Dendritic cell treated with granulocyte-macrophage colony-stimulating factor and Interleukin-4, amounts not matched to agents 40 ng/mL and 50 ng/mL, for 4 days (primary cell): Measurements from ENCODE around the gene ARID3B.
A peak's percentile ranks its signal among the peaks of the same experiment; 100 is the strongest.
"Not testable (repeated sequence)": the region's sequence is repeated elsewhere in the genome, so short reads cannot be mapped to it uniquely, and the experiment has no call there.

Source experiments
- H3K27ac Mint-ChIP-seq: one replicate; pipeline ENCODE4 v1.8.0; 2022; ENCODE audit warnings: mild to moderate bottlenecking, mixed read lengths
- H3K27me3 Mint-ChIP-seq: one replicate; pipeline ENCODE4 v1.8.0; 2022; ENCODE audit warnings: mild to moderate bottlenecking, mixed read lengths
- H3K36me3 Mint-ChIP-seq: one replicate; pipeline ENCODE4 v1.8.0; 2022; ENCODE audit warnings: low read depth, mixed read lengths
- H3K4me1 Mint-ChIP-seq: one replicate; pipeline ENCODE4 v1.8.0; 2022; ENCODE audit warnings: low read depth, mixed read lengths
- H3K4me3 Mint-ChIP-seq: one replicate; pipeline ENCODE4 v1.8.0; 2022; ENCODE audit warnings: mild to moderate bottlenecking, moderate library complexity, mixed read lengths
- H3K9me3 Mint-ChIP-seq: one replicate; pipeline ENCODE4 v1.8.0; 2022; ENCODE audit warnings: mixed read lengths
- intact Hi-C: fragments of 100-400 bp; cut with micrococcal nuclease; formaldehyde crosslinking; loops from one replicate; pipeline ENCODE4 v1.15.0; 2022

ARID3B gene

DNA sequence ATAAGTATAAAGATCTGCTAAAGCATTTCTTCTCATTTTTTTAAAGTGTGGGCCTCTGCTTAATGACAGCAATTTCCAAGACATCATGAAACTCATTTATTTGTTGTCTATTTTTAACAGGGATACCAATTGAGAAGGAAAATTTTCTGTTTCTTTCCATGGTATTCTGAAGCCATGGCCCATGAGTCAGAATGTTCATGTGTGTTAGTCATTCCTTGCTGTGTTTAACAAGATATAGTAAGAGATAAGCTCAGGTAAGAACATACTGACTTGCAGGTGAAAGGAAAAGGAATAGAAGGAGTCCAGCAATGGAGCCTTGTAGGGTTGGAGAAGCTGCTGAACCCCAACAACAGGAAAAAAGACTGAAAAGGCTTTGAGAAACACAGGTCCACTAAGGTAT is 17.0 kb upstream of the ARID3B start:
- Mint-ChIP-seq H3K36me3 (no peaks in the 10 kb centered on the region), H3K27me3 (no peaks in the 10 kb centered on the region), H3K27ac (no peak overlapping the region), H3K4me3 (no peak overlapping the region), H3K4me1 (no peaks in the 10 kb centered on the region), H3K9me3 (no peaks in the 10 kb centered on the region)
- intact Hi-C loops, result no loop called here

DNA sequence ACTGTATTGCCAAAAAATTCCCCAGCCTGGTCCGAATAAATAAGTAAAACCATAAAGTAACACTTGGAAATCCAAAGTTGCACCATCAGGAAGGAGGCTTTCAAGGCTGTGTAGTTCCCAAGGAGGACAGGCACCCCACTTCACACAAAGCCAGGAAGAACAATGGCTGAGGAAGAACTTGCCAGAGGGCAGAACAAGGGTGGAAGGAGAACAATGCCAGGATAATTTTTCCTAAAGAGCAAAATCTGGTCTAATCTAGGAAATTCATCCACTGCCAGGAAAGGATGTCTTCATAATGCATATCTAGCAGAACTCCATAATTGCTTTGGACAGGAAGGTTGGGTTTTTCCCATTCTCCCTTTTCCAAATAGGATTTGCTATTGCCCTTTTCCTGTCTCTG is 15.7 kb upstream of the ARID3B start:
- Mint-ChIP-seq H3K27me3 (no peaks in the 10 kb centered on the region), H3K4me3 (no peak overlapping the region), H3K9me3 (no peaks in the 10 kb centered on the region), H3K4me1 (peaks cover 8% of the 10 kb centered on the region), H3K27ac (no peak overlapping the region), H3K36me3 (no peaks in the 10 kb centered on the region)
- intact Hi-C loops, result no loop called here

DNA sequence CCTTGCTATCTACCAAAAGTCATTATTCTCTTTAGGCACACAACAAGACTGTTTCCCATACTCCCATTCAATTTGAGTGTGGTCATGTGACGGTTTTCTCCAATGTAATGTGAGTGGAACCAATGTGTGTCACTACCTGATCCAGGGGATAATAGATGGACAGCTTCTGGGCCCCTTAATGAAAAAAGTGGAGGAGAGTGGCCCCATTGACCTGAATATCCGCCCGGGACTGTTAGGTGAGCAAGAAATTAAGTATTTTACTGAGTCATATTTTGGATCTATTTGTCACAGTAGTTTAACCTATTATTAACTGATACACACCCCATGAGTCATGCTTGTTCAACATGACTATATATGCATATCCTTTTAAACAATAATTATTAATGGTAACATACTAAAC is 15.1 kb upstream of the ARID3B start:
- Mint-ChIP-seq H3K36me3 (no peaks in the 10 kb centered on the region), H3K4me3 (no peak overlapping the region), H3K4me1 (peaks cover 14% of the 10 kb centered on the region), H3K27me3 (no peaks in the 10 kb centered on the region), H3K27ac (no peak overlapping the region), H3K9me3 (no peaks in the 10 kb centered on the region)
- intact Hi-C loops, result no loop called here

DNA sequence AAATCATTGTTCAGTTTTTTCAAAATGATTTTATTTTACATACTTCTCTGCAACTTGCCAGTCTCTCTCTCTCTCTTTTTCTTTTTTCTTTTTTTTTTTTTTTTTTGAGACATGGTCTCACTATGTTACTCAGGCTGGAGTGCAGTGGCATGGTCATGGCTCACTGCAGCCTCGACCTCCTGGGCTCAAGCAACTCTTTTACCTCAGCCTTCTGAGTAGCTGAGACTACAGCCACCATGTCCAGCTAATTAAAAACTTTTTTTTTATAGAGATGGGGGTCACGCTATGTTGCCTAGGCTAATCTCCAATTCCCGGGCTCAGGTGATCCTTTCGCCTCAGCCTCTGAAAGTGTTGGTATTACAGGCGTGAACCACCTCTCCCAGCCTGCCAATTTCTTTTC is 12.1 kb upstream of the ARID3B start:
- Mint-ChIP-seq H3K4me3 (no peak overlapping the region), H3K27me3 (no peaks in the 10 kb centered on the region), H3K9me3 (no peaks in the 10 kb centered on the region), H3K36me3 (no peaks in the 10 kb centered on the region), H3K27ac (no peak overlapping the region), H3K4me1 (peaks cover 15% of the 10 kb centered on the region)
- intact Hi-C loops, result no loop called here

DNA sequence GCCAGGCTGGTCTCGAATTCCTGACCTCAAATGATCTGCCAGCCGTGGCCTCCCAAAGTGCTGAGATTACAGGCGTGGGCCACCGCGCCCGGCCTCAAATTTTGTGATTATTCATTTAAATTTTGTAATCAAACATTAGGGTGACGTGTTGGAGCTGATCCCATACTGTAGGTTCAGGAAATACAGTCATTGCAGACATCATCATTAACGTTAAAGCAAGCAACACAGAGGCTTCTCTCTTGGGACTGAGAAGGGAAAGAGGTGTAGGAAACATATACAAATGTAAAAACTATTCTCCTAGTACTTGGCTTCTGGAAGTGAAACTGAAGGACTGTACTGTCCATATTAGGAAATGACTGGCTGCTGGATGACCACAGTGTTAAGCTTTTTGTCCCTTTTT is 11.1 kb upstream of the ARID3B start:
- Mint-ChIP-seq H3K27me3 (no peaks in the 10 kb centered on the region), H3K9me3 (no peaks in the 10 kb centered on the region), H3K36me3 (no peaks in the 10 kb centered on the region), H3K4me3 (no peak overlapping the region), H3K4me1 (peaks cover 15% of the 10 kb centered on the region), H3K27ac (peak overlapping the region; percentile 56)
- intact Hi-C loops, result no loop called here

DNA sequence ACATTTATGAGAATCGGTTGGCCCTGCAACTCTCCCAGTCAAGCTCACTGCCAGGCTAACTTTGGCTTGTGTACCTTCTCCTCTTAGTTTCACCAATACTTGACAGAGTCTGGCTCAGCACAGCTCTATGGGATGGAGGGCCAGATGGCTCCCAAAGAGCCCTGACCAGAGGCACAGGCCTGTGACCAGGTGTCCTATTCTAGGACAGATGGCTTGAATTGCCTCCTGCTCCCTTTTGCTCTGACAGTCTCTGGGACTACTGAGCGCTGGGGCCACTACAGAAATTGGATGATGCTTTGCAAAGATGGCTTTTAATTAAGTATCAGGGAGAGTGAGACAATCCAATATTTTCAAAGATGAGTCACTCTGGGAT is 10.3 kb upstream of the ARID3B start:
- Mint-ChIP-seq H3K27ac (peak overlapping the region; percentile 54), H3K4me3 (no peak overlapping the region), H3K36me3 (no peaks in the 10 kb centered on the region), H3K4me1 (peaks cover 15% of the 10 kb centered on the region), H3K27me3 (no peaks in the 10 kb centered on the region), H3K9me3 (no peaks in the 10 kb centered on the region)
- intact Hi-C loops, result no loop called here

DNA sequence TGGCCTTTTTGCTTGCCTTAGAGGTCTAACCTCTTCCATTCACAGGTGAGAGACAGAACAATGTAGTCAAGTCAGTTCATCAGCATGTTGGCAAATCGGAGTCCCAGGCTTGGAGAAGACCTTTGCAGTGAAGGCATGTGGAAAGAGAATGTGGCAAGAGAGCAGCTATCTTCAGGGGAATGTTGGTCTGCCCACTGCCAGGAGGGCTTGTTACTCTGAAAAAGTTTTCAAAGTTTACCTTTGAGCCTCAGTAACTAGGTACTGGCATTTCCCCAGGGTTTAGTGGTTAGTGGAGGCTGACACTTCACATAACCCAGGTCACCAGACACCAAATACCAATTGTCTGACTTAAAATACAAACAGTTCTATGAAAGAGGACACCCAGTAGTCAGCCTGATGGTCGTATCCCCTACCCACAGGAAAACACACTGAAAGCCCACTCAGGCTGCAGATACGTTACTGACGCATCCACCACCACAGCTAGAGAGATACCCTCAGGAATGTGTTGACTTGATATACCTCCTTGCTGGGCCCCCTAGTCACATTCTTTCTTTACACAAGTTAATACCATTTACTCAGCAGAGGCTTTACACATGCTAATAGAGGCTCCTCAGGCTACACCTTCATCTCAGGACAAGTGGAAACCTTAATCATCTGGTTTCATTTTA is 9.7 kb upstream of the ARID3B start:
- Mint-ChIP-seq H3K4me3 (no peak overlapping the region), H3K9me3 (no peaks in the 10 kb centered on the region), H3K27me3 (no peaks in the 10 kb centered on the region), H3K4me1 (peaks cover 15% of the 10 kb centered on the region), H3K36me3 (no peaks in the 10 kb centered on the region), H3K27ac (peak overlapping the region; percentile 54)
- intact Hi-C loops, result no loop called here

DNA sequence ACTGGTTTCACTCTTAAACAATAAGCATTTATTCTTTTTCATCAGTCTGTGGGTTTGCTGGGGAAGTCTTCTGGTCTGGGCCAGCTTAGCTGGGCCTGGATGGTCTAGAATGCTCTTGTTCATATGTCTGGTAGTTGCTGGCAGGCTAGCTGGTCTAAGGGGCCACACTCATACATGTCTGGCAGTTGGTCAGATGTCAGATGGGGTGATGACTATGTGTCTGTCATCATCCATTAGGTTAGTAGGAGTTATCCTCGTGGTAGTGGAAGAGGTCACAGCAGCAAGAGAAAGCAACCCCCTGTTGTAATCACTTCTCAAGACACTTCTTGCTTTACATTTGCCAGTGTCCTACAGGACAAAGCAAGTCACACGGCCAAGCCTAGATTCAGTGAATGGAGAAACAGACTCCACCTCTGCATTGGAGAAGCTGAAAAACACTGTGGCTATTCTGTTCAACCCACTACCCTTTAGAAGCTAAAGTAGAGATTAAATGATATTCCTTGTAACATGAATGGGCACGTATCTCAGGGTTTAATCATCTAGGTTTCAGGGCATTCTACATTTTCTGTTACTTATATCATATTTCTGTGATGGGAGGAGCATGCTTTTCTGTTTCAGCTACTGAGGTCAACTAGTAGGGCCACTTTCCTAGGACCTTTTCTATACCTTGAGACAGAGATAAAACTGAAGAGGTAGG is 5.5 kb upstream of the ARID3B start:
- H3K27me3 Mint-ChIP-seq, result no peaks in the 10 kb centered on the region
- peaks cover 1% of the 10 kb centered on the region for H3K36me3 Mint-ChIP-seq
- intact Hi-C loops, result no loop called here
- H3K4me3 Mint-ChIP-seq, result no peak overlapping the region
- H3K9me3 Mint-ChIP-seq, result no peaks in the 10 kb centered on the region
- no peak overlapping the region for H3K27ac Mint-ChIP-seq
- H3K4me1 Mint-ChIP-seq, result peaks cover 17% of the 10 kb centered on the region

DNA sequence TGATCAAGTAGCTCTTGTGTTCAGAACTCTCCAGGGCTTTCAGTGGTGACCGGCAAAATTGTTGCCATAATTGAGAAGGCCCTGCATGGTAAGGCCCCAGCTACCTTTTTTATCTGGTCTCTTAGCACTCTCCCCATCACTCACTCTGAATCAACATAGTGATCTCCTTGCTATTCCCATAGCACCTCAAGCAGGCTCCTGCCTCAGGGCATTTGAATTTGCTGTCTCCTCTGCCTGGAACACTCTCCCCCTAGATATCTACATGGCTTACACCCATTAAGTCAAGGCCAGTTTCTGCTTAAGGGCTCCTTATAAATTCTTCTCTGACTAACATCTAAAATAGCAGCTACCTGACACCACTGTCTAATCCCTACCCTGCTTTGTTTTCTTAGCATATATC is 3.3 kb upstream of the ARID3B start:
- Mint-ChIP-seq H3K4me3 (no peak overlapping the region), H3K4me1 (peaks cover 30% of the 10 kb centered on the region), H3K27ac (no peak overlapping the region), H3K27me3 (peaks cover 4% of the 10 kb centered on the region), H3K36me3 (peaks cover 14% of the 10 kb centered on the region), H3K9me3 (no peaks in the 10 kb centered on the region)
- intact Hi-C loops, result no loop called here

DNA sequence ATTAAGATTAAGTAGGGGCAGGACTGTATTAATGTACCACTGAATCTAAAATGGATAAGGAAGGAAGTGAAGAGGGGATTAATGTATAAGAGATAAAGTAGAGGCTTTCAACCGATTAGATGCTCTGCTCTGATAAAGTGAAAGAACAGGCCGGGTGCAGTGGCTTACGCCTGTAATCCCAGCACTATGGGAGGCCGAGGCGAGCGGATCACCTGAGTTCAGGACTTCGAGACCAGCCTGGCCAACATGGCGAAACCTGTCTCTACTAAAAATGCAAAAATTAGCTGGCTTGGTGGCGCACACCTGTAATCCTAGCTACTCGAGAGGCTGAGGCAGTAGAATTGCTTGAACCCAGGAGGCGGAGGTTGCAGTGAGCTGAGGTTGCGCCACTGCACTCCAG is 1.5 kb upstream of the ARID3B start:
- H3K27ac Mint-ChIP-seq, intact Hi-C loops: not testable (repeated sequence)
- H3K4me1 Mint-ChIP-seq, result peaks cover 42% of the 10 kb centered on the region

DNA sequence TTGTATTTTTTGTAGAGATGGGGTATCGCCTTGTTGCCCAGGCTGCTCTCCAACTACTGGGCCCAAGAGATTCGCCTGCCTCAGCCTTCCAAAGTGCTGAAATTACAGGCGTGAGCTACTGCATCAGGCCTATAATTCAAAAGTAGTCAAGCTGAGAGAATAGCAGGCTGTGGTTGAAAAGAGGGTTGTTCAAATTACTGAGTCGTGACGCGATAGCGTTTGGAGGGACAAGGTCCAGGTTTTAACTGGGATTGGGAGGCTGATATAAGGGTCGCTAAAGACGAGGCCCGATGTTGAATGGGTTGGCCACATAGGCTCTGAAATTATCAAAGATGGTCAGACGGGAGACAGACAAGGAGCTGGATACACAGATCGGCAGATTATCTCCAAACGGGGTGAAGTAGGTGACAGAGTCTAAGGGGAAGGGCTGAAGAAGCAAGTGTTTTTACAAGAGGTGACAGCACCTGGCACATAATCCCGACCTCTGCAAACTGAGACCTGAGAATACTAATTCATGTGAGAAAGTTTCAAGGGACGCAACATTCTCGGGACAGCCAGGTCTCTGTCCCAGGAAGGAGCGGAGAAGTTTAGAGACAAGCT is 759 bp upstream of the ARID3B start:
- Mint-ChIP-seq H3K4me1 (peaks cover 45% of the 10 kb centered on the region), H3K27me3 (peaks cover 19% of the 10 kb centered on the region), H3K36me3 (peaks cover 25% of the 10 kb centered on the region), H3K27ac (peak overlapping the region; percentile 95), H3K4me3 (peak overlapping the region; percentile 96), H3K9me3 (no peaks in the 10 kb centered on the region)
- intact Hi-C loops, result no loop called here

More for the DNA sequence above, 1.5 kb upstream of the ARID3B start:
- not testable (repeated sequence) for H3K9me3 Mint-ChIP-seq
- Mint-ChIP-seq H3K36me3 (peaks cover 23% of the 10 kb centered on the region), H3K27me3 (peaks cover 16% of the 10 kb centered on the region), H3K4me3 (peak overlapping the region; percentile 43)

DNA sequence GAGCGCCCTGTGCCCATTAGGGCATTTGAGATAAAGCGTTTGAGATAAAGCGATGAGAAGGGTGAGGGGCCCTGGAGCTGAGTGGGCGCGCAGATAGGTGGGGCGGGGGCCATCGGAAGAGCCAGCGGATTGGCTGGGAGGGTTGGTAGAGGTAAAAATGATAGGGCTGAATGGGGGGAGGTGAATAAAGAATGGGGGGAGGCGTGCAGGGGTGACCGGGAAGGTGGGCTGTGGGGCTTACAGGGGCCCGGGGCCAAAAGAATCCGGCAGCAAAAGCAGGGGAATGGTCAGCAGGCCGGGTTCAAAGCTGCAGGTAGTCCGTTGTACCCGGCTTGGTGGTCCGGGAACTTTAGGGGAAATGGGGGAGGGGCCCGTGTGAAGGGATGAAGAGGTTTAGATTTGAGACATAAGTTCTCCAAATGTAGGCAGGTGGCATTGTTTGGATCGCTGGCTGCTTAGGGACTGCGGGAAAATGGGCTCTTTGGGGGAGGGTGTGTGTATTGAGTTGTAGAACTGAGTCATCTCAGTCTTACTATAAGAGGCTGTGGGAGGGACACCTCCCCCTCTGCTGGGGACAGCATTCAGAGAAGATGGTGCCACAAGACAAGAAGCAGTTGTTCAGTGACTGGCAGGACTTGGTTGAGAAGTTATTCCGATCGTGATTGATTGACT is 610 bp downstream of the ARID3B start:
- Mint-ChIP-seq H3K27me3 (peaks cover 23% of the 10 kb centered on the region), H3K27ac (peak overlapping the region; percentile 95), H3K4me1 (peaks cover 59% of the 10 kb centered on the region), H3K9me3 (no peaks in the 10 kb centered on the region), H3K36me3 (peaks cover 25% of the 10 kb centered on the region), H3K4me3 (peak overlapping the region; percentile 96)
- intact Hi-C loops, result loop anchor here (1.0 kb wide), 1 partner anchor 74 kb away; the partner anchor contains the start of gene CLK3

DNA sequence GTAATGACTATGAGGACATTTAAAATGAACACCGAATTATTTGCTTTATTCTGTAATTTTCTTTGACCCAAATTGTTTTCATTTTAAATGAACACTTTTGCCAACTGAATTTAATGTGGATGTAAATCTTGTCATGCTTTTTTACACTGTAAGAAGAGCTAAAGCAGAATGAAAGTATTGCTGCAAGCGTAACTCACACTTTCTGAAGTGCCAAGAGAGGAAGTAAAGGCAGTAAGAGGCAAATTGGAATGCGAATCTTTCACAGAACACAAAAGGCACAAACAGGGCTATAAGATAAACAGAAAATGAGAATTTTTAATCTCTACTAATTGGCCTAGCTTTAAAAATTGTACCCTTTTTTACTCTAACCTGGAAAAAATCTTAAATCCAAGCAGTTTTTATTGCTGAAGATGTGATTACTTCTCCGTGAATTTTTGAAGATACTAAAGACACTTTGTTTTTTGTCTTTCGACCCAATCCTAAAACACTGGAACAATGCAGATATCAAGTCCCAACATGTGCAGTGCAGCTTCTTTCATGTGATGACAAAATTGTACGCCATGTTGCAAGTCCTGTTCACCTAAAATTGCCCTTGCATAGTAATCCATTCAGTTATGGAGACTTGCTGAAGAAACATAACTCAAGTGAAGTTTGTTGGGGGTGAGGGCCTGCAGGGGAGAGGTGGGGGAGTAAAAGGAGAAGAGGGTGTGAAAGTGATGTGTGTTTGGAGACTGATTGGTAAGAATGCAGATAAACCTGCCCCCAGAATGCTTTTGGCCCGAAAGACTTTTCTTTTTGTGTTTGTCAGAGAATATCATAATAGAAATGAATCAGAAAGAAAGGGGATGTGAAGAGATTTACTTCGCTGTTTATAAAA is 1.4 kb downstream of the ARID3B start:
- H3K27me3 Mint-ChIP-seq, result peaks cover 25% of the 10 kb centered on the region
- H3K27ac Mint-ChIP-seq, result peak overlapping the region; percentile 95
- H3K4me1 Mint-ChIP-seq, result peaks cover 60% of the 10 kb centered on the region

More for the DNA sequence above, 1.4 kb downstream of the ARID3B start:
- H3K36me3 Mint-ChIP-seq, result peaks cover 25% of the 10 kb centered on the region
- H3K4me3 Mint-ChIP-seq, result peak overlapping the region; percentile 96
- intact Hi-C loops, result no loop called here
- H3K9me3 Mint-ChIP-seq, result no peaks in the 10 kb centered on the region
